K562 (cell line): ENCODE measurements around the gene SLC45A3. TPM values are rescaled to one million over a fixed set of nuclear protein-coding genes. Genes with fewer than 3 reads are reported as not detected.

Source experiments
- ATAC-seq: fragments of 200-7000 bp; cut with Tn5 transposase; 3 replicates; pipeline ENCODE4 v1.9.1; 2020; ENCODE audit warnings: moderate library complexity
- BruUV-seq: library from RNA; stranded (reverse); fragments of 400-500 nt; replicated peaks from 2 replicates; lab custom pipeline; 2021; lab: Mats Ljungman, UMichigan
- CTCF ChIA-PET: fragments of 300-600 bp; formaldehyde crosslinking; extraction: SDS; loops from one replicate; lab custom pipeline; 2021; ENCODE audit warnings: low intra/inter-chr PET ratio; lab: Yijun Ruan, JAX
- POLR2A ChIA-PET: fragments of 300-600, 350-650 bp; sonication (Branson Sonifier 250); formaldehyde crosslinking; extraction: SDS; loops from one replicate; lab custom pipeline; 2021; ENCODE audit warnings: antibody characterized with exemption, inconsistent platforms; lab: Yijun Ruan, JAX
- DNase-seq, 4 experiments: peaks; one replicate each; pipeline versions ENCODE4 v3.0.0 to v3.0.0-alpha.2; 2011 to 2018; ENCODE audit warnings: low spot score in 3 of 4, mixed read lengths in 3 of 4; ENCODE audit errors: extremely low read depth in 1 of 4
- FAIRE-seq: peaks from 2 replicates; lab custom pipeline; 2011; peaks lifted over from hg19 to GRCh38; lab: Jason Lieb, UNC
- H2AFZ ChIP-seq: 2 replicates; pipeline ENCODE4 v1.6.0; 2011; ENCODE audit warnings: low read depth, low read length, control low read depth, inconsistent platforms
- H3K27ac ChIP-seq: fragments of 200-600 bp; 3 replicates; pipeline ENCODE4 v1.8.0; 2011; ENCODE audit warnings: low read depth, mild to moderate bottlenecking, control low read depth, inconsistent platforms, low read length, moderate library complexity, mixed read lengths; ENCODE audit errors: extremely low read depth
- H3K27me3 ChIP-seq, 2 experiments: fragments of 300-600 bp in 1 of 2; 2 replicates in 1 of 2; 3 replicates in 1 of 2; pipeline versions ENCODE4 v1.6.0 to v1.8.0; 2011; ENCODE audit warnings: inconsistent platforms in 2 of 2, low read length in 2 of 2, mild to moderate bottlenecking in 1 of 2, mixed read lengths in 1 of 2, moderate library complexity in 1 of 2; ENCODE audit not compliant: control insufficient read depth in 2 of 2, insufficient read depth in 2 of 2
- H3K36me3 ChIP-seq: fragments of 300-600 bp; 3 replicates; pipeline ENCODE4 v1.8.0; 2011; ENCODE audit warnings: mild to moderate bottlenecking, low read length, inconsistent platforms; ENCODE audit not compliant: control insufficient read depth, insufficient read depth
- H3K4me1 ChIP-seq, 2 experiments: fragments of 200-600 bp in 1 of 2; replicated peaks in 1 of 2; 2 replicates in 1 of 2; 3 replicates in 1 of 2; pipeline versions ENCODE4 v1.5.1 to v1.8.0; 2011; ENCODE audit warnings: inconsistent platforms in 2 of 2, low read length in 2 of 2, mild to moderate bottlenecking in 1 of 2, mixed read lengths in 1 of 2, moderate library complexity in 1 of 2; ENCODE audit not compliant: control insufficient read depth in 2 of 2, insufficient read depth in 2 of 2
- H3K4me2 ChIP-seq: 2 replicates; pipeline ENCODE4 v1.6.1; 2011; ENCODE audit warnings: low read length, control low read depth, inconsistent platforms, mixed read lengths; ENCODE audit not compliant: insufficient read depth
- H3K4me3 ChIP-seq: fragments of 200-600 bp; sonication (generic), shearing (Covaris generic); 2 replicates; pipeline ENCODE4 v1.5.1; 2016; ENCODE audit warnings: control low read depth, inconsistent platforms
- H3K79me2 ChIP-seq: fragments of 200-600 bp; 3 replicates; pipeline ENCODE4 v1.8.0; 2011; ENCODE audit warnings: low read length, inconsistent platforms; ENCODE audit not compliant: control insufficient read depth, insufficient read depth
- H3K9ac ChIP-seq, 2 experiments: 2 replicates each; pipeline versions ENCODE4 v1.6.0 to v1.6.1; 2011; ENCODE audit warnings: low read depth in 2 of 2, low read length in 2 of 2, control low read depth in 1 of 2, inconsistent platforms in 1 of 2, mild to moderate bottlenecking in 1 of 2, mixed read lengths in 1 of 2; ENCODE audit not compliant: insufficient read depth in 1 of 2
- H3K9me1 ChIP-seq: one replicate; pipeline ENCODE4 v1.6.0; 2011; ENCODE audit warnings: inconsistent platforms, mild to moderate bottlenecking, low read length, moderate library complexity; ENCODE audit not compliant: control insufficient read depth, insufficient read depth
- H3K9me3 ChIP-seq: replicated peaks from 2 replicates; pipeline ENCODE4 v1.5.1; 2011; ENCODE audit warnings: low read depth, low read length, inconsistent platforms; ENCODE audit not compliant: control insufficient read depth, insufficient read depth
- H4K20me1 ChIP-seq: replicated peaks from 2 replicates; pipeline ENCODE4 v1.6.1; 2011; ENCODE audit warnings: low read length, inconsistent platforms, mixed read lengths; ENCODE audit not compliant: control insufficient read depth, insufficient read depth
- TAL1 ChIP-seq: fragments of 450-650 bp; IDR thresholded peaks from 2 replicates; pipeline ENCODE4 v1.6.1; 2016; ENCODE audit warnings: mild to moderate bottlenecking
- YY1 ChIP-seq, 3 experiments: IDR thresholded peaks; 2 replicates each; pipeline ENCODE4 v1.6.1; 2011; ENCODE audit warnings: low read length in 2 of 3, mild to moderate bottlenecking in 2 of 3, moderate library complexity in 2 of 3, borderline replicate concordance in 1 of 3, control low read depth in 1 of 3, low read depth in 1 of 3; ENCODE audit not compliant: insufficient read depth in 3 of 3, insufficient replicate concordance in 2 of 3, control insufficient read depth in 1 of 3, insufficient read length in 1 of 3; ENCODE audit errors: extremely low read depth in 1 of 3
- ZBTB7A ChIP-seq: IDR thresholded peaks from 2 replicates; pipeline ENCODE4 v1.6.1; 2011; ENCODE audit warnings: low read depth, mild to moderate bottlenecking, low read length, moderate library complexity, borderline replicate concordance; ENCODE audit not compliant: control insufficient read depth
- ZNF121 ChIP-seq: sonication (generic); formaldehyde crosslinking; conservative IDR thresholded peaks from 2 replicates; pipeline ENCODE4 v1.8.0; 2022; ENCODE audit warnings: missing genetic modification reagents
- ZNF232 ChIP-seq: sonication (generic); formaldehyde crosslinking; IDR thresholded peaks from 2 replicates; pipeline ENCODE4 v1.8.0; 2022; ENCODE audit warnings: mild to moderate bottlenecking, missing genetic modification reagents
- WGBS: fragments of 100-300 bp; shearing (Covaris generic); methylation state at CpG from one replicate; pipeline ENCODE4 v1.1.6; 2016; ENCODE audit warnings: low coverage, mixed read lengths; ENCODE audit not compliant: insufficient coverage; ENCODE audit errors: missing lambda C conversion rate; 5-methylcytosine and 5-hydroxymethylcytosine counted together
- in situ Hi-C: fragments of 300-500 bp; cut with MboI; formaldehyde crosslinking; loops from 4 replicates; pipeline ENCODE4 v1.15.0; 2018; ENCODE audit warnings: inconsistent platforms, mixed read lengths
- intact Hi-C: fragments of 100-400 bp; cut with micrococcal nuclease; formaldehyde crosslinking; loops from 2 replicates; pipeline ENCODE4 v1.14.2; 2022
- polyA plus RNA-seq, 8 experiments: library from polyadenylated mRNA; depleted of rRNA in 4 of 8; stranded (reverse) in 5 of 8; unstranded in 3 of 8; fragments of >200 nt; fragmentation: Nextera tagmentation in 2 of 8; fragmentation: Illumina TruSeq in 1 of 8; extraction: Ambion mirVana in 2 of 8; extraction: Trizol in 1 of 8; gene quantifications; 2 replicates each; pipeline versions ENCODE4 v1.2.1 to v1.2.3, GENCODE V29; 2011 to 2014; ENCODE audit warnings: inconsistent platforms in 1 of 8, missing spikeins in 1 of 8
- total RNA-seq, 7 experiments: library from RNA; depleted of rRNA in 6 of 7; stranded (reverse); fragments of >200 nt in 6 of 7; fragmentation: Illumina TruSeq in 2 of 7; extraction: Trizol in 2 of 7; gene quantifications; 2 replicates each; pipeline versions ENCODE4 v1.2.1 to v1.2.3, GENCODE V29; 2011 to 2021; ENCODE audit warnings: low replicate concordance in 1 of 7

Gene SLC45A3
- total and polyA plus RNA-seq, 9 of the 15 experiments (the other 6 are each of a cell fraction or from before 2014, with no cell fraction given) = 0.06 to 3.3 (median 1.3) TPM

- H3K27ac ChIP-seq = no peak overlapping the region
- CTCF ChIA-PET = no interaction called here
- ATAC-seq = no peak
- H3K9me3 ChIP-seq = no peaks in the 10 kb centered on the region
- no peaks in the 10 kb centered on the region for H3K79me2 ChIP-seq
- intact Hi-C loops = no loop called here
- peaks cover 4 to 6% of the 10 kb centered on the region in 2 experiments; a peak in 3 of 5 replicates for H3K4me1 ChIP-seq
- no peak overlapping the region for H2AFZ ChIP-seq
- H3K27me3 ChIP-seq = peaks cover 18 to 20% of the 10 kb centered on the region in 2 experiments; a peak in 4 of 5 replicates
- no peaks in the 10 kb centered on the region for H3K36me3 ChIP-seq
- FAIRE-seq = no peak
- WGBS = 11% methylated on average over 7 of the region's 7 CpGs
- TF ChIP-seq ZNF121 (CRISPR knock-in tag) (0 out of 2 replicates have a peak, but pooled peaks have one; percentile 14), TAL1 (no peak)
- DNase-seq = no peak
- BruUV-seq = no TSS peak
- no peaks in the 10 kb centered on the region for H4K20me1 ChIP-seq
- in situ Hi-C loops = no loop called here
- H3K9ac ChIP-seq = no peak overlapping the region
- H3K4me3 ChIP-seq = no peak overlapping the region
- POLR2A ChIA-PET = interaction anchor here (0.8 to 1.7 kb wide), 3 partner anchors 10 to 26 kb away, joined by 3 to 11 read pairs (median 5); no protein-coding TSS in a partner anchor
- no peak overlapping the region for H3K4me2 ChIP-seq
- no peaks in the 10 kb centered on the region for H3K9me1 ChIP-seq
These were observed 8.1 kb upstream of the SLC45A3 start for GRCh38 chr1:205688171-205689080.

- H3K4me3 ChIP-seq = no peak overlapping the region
- POLR2A ChIA-PET = interaction anchor here (0.8 to 1.7 kb wide), 3 partner anchors 9 to 27 kb away, joined by 3 to 11 read pairs (median 5); no protein-coding TSS in a partner anchor
- DNase-seq (no peak), ATAC-seq (0 out of 3 replicates have a peak, but pooled peaks have one; percentile 11), FAIRE-seq (no peak)
- in situ Hi-C loops = no loop called here
- no peak overlapping the region for H3K27ac ChIP-seq
- H3K4me2 ChIP-seq = no peak overlapping the region
- intact Hi-C loops = no loop called here
- H4K20me1 ChIP-seq = no peaks in the 10 kb centered on the region
- H3K36me3 ChIP-seq = no peaks in the 10 kb centered on the region
- H3K4me1 ChIP-seq = peaks cover under 1 to 1% of the 10 kb centered on the region in 2 experiments; a peak in 3 of 5 replicates
- H3K9ac ChIP-seq = no peak overlapping the region
- no peak for TF ChIP-seq ZNF232 (CRISPR knock-in tag)
- no peak for TF ChIP-seq ZBTB7A
- TF ChIP-seq YY1 (IDR thresholded peaks at IDR 0.05; ENCODE audit: borderline replicate concordance in 1 of 3, control insufficient read depth in 1 of 3, extremely low read depth in 1 of 3, insufficient read depth in 3 of 3, insufficient read length in 1 of 3, insufficient replicate concordance in 2 of 3, low read depth in 1 of 3, low read length in 2 of 3) = peak in 1 of 3 experiments; percentile 12
- no peak overlapping the region for H2AFZ ChIP-seq
- WGBS = 31% methylated on average over 2 of the region's 2 CpGs
- H3K9me1 ChIP-seq = no peaks in the 10 kb centered on the region
- BruUV-seq = no TSS peak
- H3K27me3 ChIP-seq = peaks cover 18 to 20% of the 10 kb centered on the region in 2 experiments; a peak in 4 of 5 replicates
- CTCF ChIA-PET = no interaction called here
- no peaks in the 10 kb centered on the region for H3K79me2 ChIP-seq
- no peaks in the 10 kb centered on the region for H3K9me3 ChIP-seq
These were observed 6.9 kb upstream of the SLC45A3 start for GRCh38 chr1:205687242-205687641.
